GM15510 (cell line): ENCODE data around the gene MC1R.

Source experiments
- POLR2A ChIP-seq: IDR thresholded peaks from 3 replicates; pipeline ENCODE4 v1.6.1; 2011; ENCODE audit warnings: borderline replicate concordance; ENCODE audit not compliant: insufficient read length; ENCODE audit errors: extremely low read depth

Gene MC1R

GRCh38 chr16:89956505-89957215 is 38.0 kb downstream of the MC1R start:
- TF ChIP-seq POLR2A = no peak

- no peak for TF ChIP-seq POLR2A
Observed at GRCh38 chr16:89957216-89957785, 38.6 kb downstream of the MC1R start.

- no peak for TF ChIP-seq POLR2A
Observed at GRCh38 chr16:89958068-89958467, 39.4 kb downstream of the MC1R start.

GRCh38 chr16:89958596-89958995 is 39.9 kb downstream of the MC1R start:
- TF ChIP-seq POLR2A = no peak

- no peak for TF ChIP-seq POLR2A
Observed at GRCh38 chr16:89960966-89961365, 42.3 kb downstream of the MC1R start.

- TF ChIP-seq POLR2A = no peak
Observed at GRCh38 chr16:89961920-89962319, 43.3 kb downstream of the MC1R start.

- no peak for TF ChIP-seq POLR2A
Observed at GRCh38 chr16:89962754-89963498, 44.3 kb downstream of the MC1R start.

GRCh38 chr16:89964201-89964600 is 45.5 kb downstream of the MC1R start:
- TF ChIP-seq POLR2A = no peak

GRCh38 chr16:89965447-89966225 is 47.0 kb downstream of the MC1R start:
- TF ChIP-seq POLR2A = no peak

- no peak for TF ChIP-seq POLR2A
Observed at GRCh38 chr16:89966756-89967155, 48.1 kb downstream of the MC1R start.

GRCh38 chr16:89969741-89970410 is 51.2 kb downstream of the MC1R start:
- no peak for TF ChIP-seq POLR2A
